ENCODE results near the gene HDAC4.

The HDAC4 gene

GRCh38 chr2:239391286-239392071, 9.3 kb downstream of the HDAC4 start:
- Histone ChIP-seq H3K9me3 (ENCODE audit: control insufficient read depth in 1 of 2, low read length in 2 of 2) (no peaks in the 10 kb centered on the region), H3K36me3 (ENCODE audit: control insufficient read depth in 1 of 2, insufficient read depth in 2 of 2, low read length in 2 of 2) (peaks cover 0 to 6% of the 10 kb centered on the region in 2 donors), H3K4me1 (ENCODE audit: control insufficient read depth in 1 of 2, insufficient read depth in 2 of 2, low read length in 2 of 2) (peaks cover 5 to 12% of the 10 kb centered on the region in 2 donors), H3K27ac (ENCODE audit: low read depth, low read length) (no peak overlapping the region), H3K27me3 (ENCODE audit: control insufficient read depth in 1 of 2, insufficient read depth in 2 of 2, low read length in 2 of 2) (no peaks in the 10 kb centered on the region), H3K9ac (ENCODE audit: low read depth in 1 of 2, low read length in 2 of 2) (no peak overlapping the region), H3K4me3 (ENCODE audit: low read depth in 1 of 2, low read length in 2 of 2) (no peak overlapping the region)

GRCh38 chr2:239390546-239391285, 10.1 kb downstream of the HDAC4 start:
- H3K27me3 ChIP-seq (ENCODE audit: control insufficient read depth in 1 of 2, insufficient read depth in 2 of 2, low read length in 2 of 2), result no peaks in the 10 kb centered on the region
- H3K9me3 ChIP-seq (ENCODE audit: control insufficient read depth in 1 of 2, low read length in 2 of 2), result no peaks in the 10 kb centered on the region
- peaks cover 0 to 6% of the 10 kb centered on the region in 2 donors for H3K36me3 ChIP-seq (ENCODE audit: control insufficient read depth in 1 of 2, insufficient read depth in 2 of 2, low read length in 2 of 2)
- no peak overlapping the region for H3K9ac ChIP-seq (ENCODE audit: low read depth in 1 of 2, low read length in 2 of 2)
- no peak overlapping the region for H3K4me3 ChIP-seq (ENCODE audit: low read depth in 1 of 2, low read length in 2 of 2)
- H3K4me1 ChIP-seq (ENCODE audit: control insufficient read depth in 1 of 2, insufficient read depth in 2 of 2, low read length in 2 of 2), result peaks cover 5 to 12% of the 10 kb centered on the region in 2 donors
- H3K27ac ChIP-seq (ENCODE audit: low read depth, low read length), result no peak overlapping the region

- Histone ChIP-seq H3K27me3 (ENCODE audit: control insufficient read depth in 1 of 2, insufficient read depth in 2 of 2, low read length in 2 of 2) (no peaks in the 10 kb centered on the region), H3K9ac (ENCODE audit: low read depth in 1 of 2, low read length in 2 of 2) (no peak overlapping the region), H3K4me3 (ENCODE audit: low read depth in 1 of 2, low read length in 2 of 2) (no peak overlapping the region), H3K27ac (ENCODE audit: low read depth, low read length) (no peak overlapping the region), H3K36me3 (ENCODE audit: control insufficient read depth in 1 of 2, insufficient read depth in 2 of 2, low read length in 2 of 2) (peaks cover 0 to 6% of the 10 kb centered on the region in 2 donors), H3K4me1 (ENCODE audit: control insufficient read depth in 1 of 2, insufficient read depth in 2 of 2, low read length in 2 of 2) (peaks cover 5 to 12% of the 10 kb centered on the region in 2 donors), H3K9me3 (ENCODE audit: control insufficient read depth in 1 of 2, low read length in 2 of 2) (no peaks in the 10 kb centered on the region)
Measured at GRCh38 chr2:239389414-239390329, 11.1 kb downstream of the HDAC4 start.

GRCh38 chr2:239388236-239389151, 12.3 kb downstream of the HDAC4 start:
- Histone ChIP-seq H3K4me3 (ENCODE audit: low read depth in 1 of 2, low read length in 2 of 2) (no peak overlapping the region), H3K9me3 (ENCODE audit: control insufficient read depth in 1 of 2, low read length in 2 of 2) (no peaks in the 10 kb centered on the region), H3K27ac (ENCODE audit: low read depth, low read length) (no peak overlapping the region), H3K27me3 (ENCODE audit: control insufficient read depth in 1 of 2, insufficient read depth in 2 of 2, low read length in 2 of 2) (no peaks in the 10 kb centered on the region), H3K9ac (ENCODE audit: low read depth in 1 of 2, low read length in 2 of 2) (no peak overlapping the region), H3K36me3 (ENCODE audit: control insufficient read depth in 1 of 2, insufficient read depth in 2 of 2, low read length in 2 of 2) (peaks cover 0 to 6% of the 10 kb centered on the region in 2 donors), H3K4me1 (ENCODE audit: control insufficient read depth in 1 of 2, insufficient read depth in 2 of 2, low read length in 2 of 2) (peaks cover 5 to 10% of the 10 kb centered on the region in 2 donors)

GRCh38 chr2:239387811-239388210, 13.0 kb downstream of the HDAC4 start:
- H3K9me3 ChIP-seq (ENCODE audit: control insufficient read depth in 1 of 2, low read length in 2 of 2), result no peaks in the 10 kb centered on the region
- H3K4me1 ChIP-seq (ENCODE audit: control insufficient read depth in 1 of 2, insufficient read depth in 2 of 2, low read length in 2 of 2), result peaks cover 0 to 4% of the 10 kb centered on the region in 2 donors
- no peak overlapping the region for H3K27ac ChIP-seq (ENCODE audit: low read depth, low read length)
- no peaks in the 10 kb centered on the region for H3K27me3 ChIP-seq (ENCODE audit: control insufficient read depth in 1 of 2, insufficient read depth in 2 of 2, low read length in 2 of 2)
- H3K36me3 ChIP-seq (ENCODE audit: control insufficient read depth in 1 of 2, insufficient read depth in 2 of 2, low read length in 2 of 2), result peaks cover 0 to 6% of the 10 kb centered on the region in 2 donors
- no peak overlapping the region for H3K4me3 ChIP-seq (ENCODE audit: low read depth in 1 of 2, low read length in 2 of 2)
- no peak overlapping the region for H3K9ac ChIP-seq (ENCODE audit: low read depth in 1 of 2, low read length in 2 of 2)

- Histone ChIP-seq H3K9me3 (ENCODE audit: control insufficient read depth in 1 of 2, low read length in 2 of 2) (no peaks in the 10 kb centered on the region), H3K36me3 (ENCODE audit: control insufficient read depth in 1 of 2, insufficient read depth in 2 of 2, low read length in 2 of 2) (peaks cover 0 to 6% of the 10 kb centered on the region in 2 donors), H3K27ac (ENCODE audit: low read depth, low read length) (no peak overlapping the region), H3K4me1 (ENCODE audit: control insufficient read depth in 1 of 2, insufficient read depth in 2 of 2, low read length in 2 of 2) (no peaks in the 10 kb centered on the region), H3K9ac (ENCODE audit: low read depth in 1 of 2, low read length in 2 of 2) (no peak overlapping the region), H3K4me3 (ENCODE audit: low read depth in 1 of 2, low read length in 2 of 2) (no peak overlapping the region), H3K27me3 (ENCODE audit: control insufficient read depth in 1 of 2, insufficient read depth in 2 of 2, low read length in 2 of 2) (no peaks in the 10 kb centered on the region)
Measured at GRCh38 chr2:239386872-239387445, 13.9 kb downstream of the HDAC4 start.

- no peak overlapping the region for H3K9ac ChIP-seq (ENCODE audit: low read depth in 1 of 2, low read length in 2 of 2)
- H3K4me3 ChIP-seq (ENCODE audit: low read depth in 1 of 2, low read length in 2 of 2), result no peak overlapping the region
- H3K9me3 ChIP-seq (ENCODE audit: control insufficient read depth in 1 of 2, low read length in 2 of 2), result no peaks in the 10 kb centered on the region
- no peaks in the 10 kb centered on the region for H3K4me1 ChIP-seq (ENCODE audit: control insufficient read depth in 1 of 2, insufficient read depth in 2 of 2, low read length in 2 of 2)
- H3K27ac ChIP-seq (ENCODE audit: low read depth, low read length), result no peak overlapping the region
- no peaks in the 10 kb centered on the region for H3K27me3 ChIP-seq (ENCODE audit: control insufficient read depth in 1 of 2, insufficient read depth in 2 of 2, low read length in 2 of 2)
- peaks cover 0 to 6% of the 10 kb centered on the region in 2 donors for H3K36me3 ChIP-seq (ENCODE audit: control insufficient read depth in 1 of 2, insufficient read depth in 2 of 2, low read length in 2 of 2)
Measured at GRCh38 chr2:239386001-239386670, 14.7 kb downstream of the HDAC4 start.

GRCh38 chr2:239385096-239386000, 15.5 kb downstream of the HDAC4 start:
- H3K4me3 ChIP-seq (ENCODE audit: low read depth in 1 of 2, low read length in 2 of 2), result no peak overlapping the region
- no peak overlapping the region for H3K9ac ChIP-seq (ENCODE audit: low read depth in 1 of 2, low read length in 2 of 2)
- no peak overlapping the region for H3K27ac ChIP-seq (ENCODE audit: low read depth, low read length)
- H3K4me1 ChIP-seq (ENCODE audit: control insufficient read depth in 1 of 2, insufficient read depth in 2 of 2, low read length in 2 of 2), result no peaks in the 10 kb centered on the region
- H3K27me3 ChIP-seq (ENCODE audit: control insufficient read depth in 1 of 2, insufficient read depth in 2 of 2, low read length in 2 of 2), result no peaks in the 10 kb centered on the region
- peaks cover 0 to 6% of the 10 kb centered on the region in 2 donors for H3K36me3 ChIP-seq (ENCODE audit: control insufficient read depth in 1 of 2, insufficient read depth in 2 of 2, low read length in 2 of 2)
- no peaks in the 10 kb centered on the region for H3K9me3 ChIP-seq (ENCODE audit: control insufficient read depth in 1 of 2, low read length in 2 of 2)
